Measurements from ENCODE around the gene FOXJ2.
"Not testable (repeated sequence)": the region's sequence is repeated elsewhere in the genome, so short reads cannot be mapped to it uniquely, and the experiment has no call there.

The FOXJ2 gene

GRCh38 chr12:8030189-8030588 lies 2.3 kb upstream of the FOXJ2 start:
- no peak overlapping the region for H3K4me3 ChIP-seq (replicated peaks; ENCODE audit: insufficient read depth, low read length)
- no peak for DNase-seq (ENCODE audit: low read depth in 1 of 2, low spot score in 1 of 2)
- no peaks in the 10 kb centered on the region for H3K27me3 ChIP-seq (ENCODE audit: insufficient read depth, poor library complexity, severe bottlenecking)
- H3K27ac ChIP-seq (replicated peaks): no peak overlapping the region
- TF ChIP-seq SPI1 (IDR thresholded peaks at IDR 0.05; ENCODE audit: borderline replicate concordance, low read depth): no peak
- no peak for TF ChIP-seq GABPA (IDR thresholded peaks at IDR 0.05; ENCODE audit: low read depth)
- no peak for TF ChIP-seq CTCF (IDR thresholded peaks at IDR 0.05; ENCODE audit: insufficient read depth, low read length)
- TF ChIP-seq REST (IDR thresholded peaks at IDR 0.05; ENCODE audit: insufficient replicate concordance, low read depth): no peak
- TF ChIP-seq POLR2AphosphoS5 (IDR thresholded peaks at IDR 0.05; ENCODE audit: low read depth): no peak

GRCh38 chr12:8031017-8031416 lies 1.5 kb upstream of the FOXJ2 start:
- not testable (repeated sequence) for H3K27me3 ChIP-seq (ENCODE audit: insufficient read depth, poor library complexity, severe bottlenecking); DNase-seq (ENCODE audit: low read depth in 1 of 2, low spot score in 1 of 2); H3K4me3 ChIP-seq (replicated peaks; ENCODE audit: insufficient read depth, low read length); H3K27ac ChIP-seq (replicated peaks)

- H3K27ac ChIP-seq (replicated peaks): no peak overlapping the region
- no peaks in the 10 kb centered on the region for H3K27me3 ChIP-seq (ENCODE audit: insufficient read depth, poor library complexity, severe bottlenecking)
- TF ChIP-seq REST (IDR thresholded peaks at IDR 0.05; ENCODE audit: insufficient replicate concordance, low read depth) (no peak), SPI1 (IDR thresholded peaks at IDR 0.05; ENCODE audit: borderline replicate concordance, low read depth) (no peak), POLR2AphosphoS5 (IDR thresholded peaks at IDR 0.05; ENCODE audit: low read depth) (no peak), CTCF (IDR thresholded peaks at IDR 0.05; ENCODE audit: insufficient read depth, low read length) (no peak), GABPA (IDR thresholded peaks at IDR 0.05; ENCODE audit: low read depth) (no peak)
- H3K4me3 ChIP-seq (replicated peaks; ENCODE audit: insufficient read depth, low read length): peak overlapping the region; percentile 70
- DNase-seq (ENCODE audit: low read depth in 1 of 2, low spot score in 1 of 2): no peak
Measured at GRCh38 chr12:8031872-8032241, 659 bp upstream of the FOXJ2 start.

GRCh38 chr12:8033153-8034044 lies 883 bp downstream of the FOXJ2 start:
- peak overlapping the region; percentile 70 for H3K4me3 ChIP-seq (replicated peaks; ENCODE audit: insufficient read depth, low read length)
- TF ChIP-seq POLR2AphosphoS5 (IDR thresholded peaks at IDR 0.05; ENCODE audit: low read depth) (no peak), SPI1 (IDR thresholded peaks at IDR 0.05; ENCODE audit: borderline replicate concordance, low read depth) (no peak), GABPA (IDR thresholded peaks at IDR 0.05; ENCODE audit: low read depth) (no peak), REST (IDR thresholded peaks at IDR 0.05; ENCODE audit: insufficient replicate concordance, low read depth) (no peak), CTCF (IDR thresholded peaks at IDR 0.05; ENCODE audit: insufficient read depth, low read length) (no peak)
- DNase-seq (ENCODE audit: low read depth in 1 of 2, low spot score in 1 of 2): no peak
- peak overlapping the region; percentile 66 for H3K27ac ChIP-seq (replicated peaks)
- H3K27me3 ChIP-seq (ENCODE audit: insufficient read depth, poor library complexity, severe bottlenecking): no peaks in the 10 kb centered on the region
